ENCODE results near the gene TMEM108. TPM values are rescaled to one million over a fixed set of nuclear protein-coding genes. Genes with fewer than 3 reads are reported as not detected.

Gene TMEM108
- total and polyA plus RNA-seq, 2 of the 4 experiments (the other 2 are of a cell fraction), result 0.18 to 2.2 TPM

- Histone ChIP-seq H2AFZ (replicated peaks; ENCODE audit: low read length, poor library complexity) (no peak overlapping the region), H3K36me3 (ENCODE audit: control insufficient read depth, insufficient read depth, low read length) (no peaks in the 10 kb centered on the region), H3K27ac (ENCODE audit: insufficient read depth, low read length) (no peak overlapping the region), H4K20me1 (ENCODE audit: insufficient read depth, low read length) (no peaks in the 10 kb centered on the region), H3K23ac (ENCODE audit: low read depth, low read length) (no peak overlapping the region), H3K14ac (replicated peaks; ENCODE audit: low read depth, low read length) (no peak overlapping the region), H3K27me3 (ENCODE audit: control insufficient read depth, insufficient read depth, low read length) (no peaks in the 10 kb centered on the region), H3K4me3 (ENCODE audit: insufficient read depth, low read depth, low read length) (no peak overlapping the region), H3K79me1 (ENCODE audit: low read depth in 1 of 2, low read length in 2 of 2) (peaks cover 0 to 3% of the 10 kb centered on the region in 2 experiments; a peak in 1 of 4 replicates), H2AK5ac (ENCODE audit: low read depth, low read length) (no peak overlapping the region), H3K4me2 (ENCODE audit: low read depth, low read length) (no peak overlapping the region), H4K8ac (ENCODE audit: low read depth in 2 of 2, low read length in 2 of 2) (no peak overlapping the region), H3K4me1 (ENCODE audit: control insufficient read depth, insufficient read depth, low read length) (no peaks in the 10 kb centered on the region), H3K9me3 (ENCODE audit: control insufficient read depth, insufficient read depth, low read length) (no peaks in the 10 kb centered on the region), H3K56ac (ENCODE audit: extremely low read depth, insufficient read depth, low read length) (no peak overlapping the region), H3K18ac (ENCODE audit: low read depth, low read length) (no peak overlapping the region), H4K5ac (ENCODE audit: low read depth, low read length) (no peak overlapping the region), H2AK9ac (replicated peaks; ENCODE audit: low read depth, low read length, poor library complexity) (no peak overlapping the region), H3K9ac (ENCODE audit: low read depth, low read length) (no peak overlapping the region), H2BK20ac (ENCODE audit: low read depth, low read length) (no peak overlapping the region), H4K91ac (ENCODE audit: insufficient read depth, low read depth, low read length) (no peak overlapping the region), H3K9me1 (ENCODE audit: insufficient read depth, low read length) (no peaks in the 10 kb centered on the region), H2BK5ac (ENCODE audit: low read depth, low read length, poor library complexity, severe bottlenecking) (no peak overlapping the region), H3K4ac (ENCODE audit: low read depth, low read length) (no peak overlapping the region), H2BK15ac (ENCODE audit: low read depth, low read length) (no peak overlapping the region), H2BK120ac (ENCODE audit: low read depth, low read length) (no peak overlapping the region)
- TF ChIP-seq RAD21 (IDR thresholded peaks at IDR 0.05; ENCODE audit: low read length) (no peak), USF2 (IDR thresholded peaks at IDR 0.05; ENCODE audit: low read depth, low read length) (no peak), MAZ (IDR thresholded peaks at IDR 0.05; ENCODE audit: borderline replicate concordance, low read depth, low read length) (no peak), POLR2A (IDR thresholded peaks at IDR 0.05; ENCODE audit: low read depth, low read length) (no peak), FOS (IDR thresholded peaks at IDR 0.05; ENCODE audit: low read depth, low read length) (no peak), SMC3 (IDR thresholded peaks at IDR 0.05; ENCODE audit: low read depth, low read length) (no peak), RCOR1 (IDR thresholded peaks at IDR 0.05; ENCODE audit: insufficient replicate concordance, low read length) (no peak), RFX5 (IDR thresholded peaks at IDR 0.05; ENCODE audit: low read depth, low read length) (no peak)
- dilution Hi-C loops (cut with HindIII; ENCODE audit: low sequenced_read_pairs, unreplicated experiment) (no loop called here), intact Hi-C loops (cut with micrococcal nuclease) (no loop called here), in situ Hi-C loops (cut with MboI; ENCODE audit: low sequenced_read_pairs) (no loop called here)
- ATAC-seq (ENCODE audit: low read depth) (no peak), DNase-seq (no peak)
- ChIA-PET POLR2A (ENCODE audit: unreplicated experiment) (no interaction called here), CTCF (interaction anchor here (1.1 to 3.3 kb wide), 3 partner anchors 26 to 334 kb away, joined by 3 to 23 read pairs (median 3); no protein-coding TSS in a partner anchor)
- BruUV-seq (replicated peaks), result no TSS peak
These were observed 337.2 kb downstream of the TMEM108 start for GRCh38 chr3:133375403-133375745.
